ENCODE data around the gene ZNF853.

DNA sequence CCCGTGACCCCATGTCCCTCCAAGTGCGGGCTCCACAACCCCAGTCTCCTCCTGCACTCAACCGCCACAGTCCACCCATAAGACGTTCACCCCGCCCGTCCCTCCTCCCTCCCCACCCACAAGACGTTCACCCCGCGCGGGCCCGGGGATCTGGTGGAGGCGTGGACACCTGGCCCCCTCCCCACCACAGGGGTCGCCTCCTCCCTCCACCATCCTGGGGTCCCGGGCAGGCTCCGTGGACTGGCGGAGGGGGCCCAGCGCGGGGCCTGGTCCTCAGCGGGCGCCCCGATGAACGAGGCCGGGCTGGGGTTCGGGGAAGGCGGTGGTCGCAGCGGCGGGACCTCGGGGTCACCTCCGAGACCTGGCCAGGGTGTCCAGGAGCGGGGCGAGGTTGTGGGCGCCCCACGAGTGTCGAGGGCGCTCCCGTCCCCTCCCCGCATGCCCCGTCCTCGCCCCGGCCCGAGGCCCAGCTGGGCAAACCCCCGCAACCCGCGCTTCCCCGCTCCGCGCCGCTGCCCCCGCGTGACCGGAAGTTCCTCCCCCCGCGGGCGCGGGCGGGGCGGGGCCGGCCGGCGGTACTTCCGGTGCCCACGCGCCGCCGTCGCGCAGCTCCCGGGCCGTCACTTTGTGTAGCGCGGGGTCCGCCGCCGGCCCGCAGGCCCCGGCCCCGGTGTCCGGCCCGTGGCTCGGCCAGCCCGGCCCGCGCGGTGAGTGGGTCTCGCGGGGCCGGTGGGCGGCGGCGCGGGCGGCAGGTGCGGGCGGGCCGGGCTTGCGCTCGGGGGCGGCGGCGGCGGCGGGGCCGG lies 21.5 kb downstream of the ZNF853 start, which contains the start of gene ZNF316:
- TF ChIP-seq SP1 (IDR thresholded peaks at IDR 0.05) (no peak), FOXA1 (IDR thresholded peaks at IDR 0.05) (no peak), FOXK2 (IDR thresholded peaks at IDR 0.05) (no peak), NFRKB (IDR thresholded peaks at IDR 0.05) (no peak), BHLHE40 (IDR thresholded peaks at IDR 0.05; ENCODE audit: borderline replicate concordance) (no peak), HDGF (IDR thresholded peaks at IDR 0.05; ENCODE audit: borderline replicate concordance) (no peak), SUZ12 (IDR thresholded peaks at IDR 0.05) (no peak), ZNF384 (IDR thresholded peaks at IDR 0.05) (no peak), LEF1 (IDR thresholded peaks at IDR 0.05; ENCODE audit: borderline replicate concordance) (no peak), TARDBP (IDR thresholded peaks at IDR 0.05) (no peak), ELF4 (IDR thresholded peaks at IDR 0.05) (no peak), ARNT (IDR thresholded peaks at IDR 0.05) (no peak)
- TF ChIP-seq, protein P1, sequence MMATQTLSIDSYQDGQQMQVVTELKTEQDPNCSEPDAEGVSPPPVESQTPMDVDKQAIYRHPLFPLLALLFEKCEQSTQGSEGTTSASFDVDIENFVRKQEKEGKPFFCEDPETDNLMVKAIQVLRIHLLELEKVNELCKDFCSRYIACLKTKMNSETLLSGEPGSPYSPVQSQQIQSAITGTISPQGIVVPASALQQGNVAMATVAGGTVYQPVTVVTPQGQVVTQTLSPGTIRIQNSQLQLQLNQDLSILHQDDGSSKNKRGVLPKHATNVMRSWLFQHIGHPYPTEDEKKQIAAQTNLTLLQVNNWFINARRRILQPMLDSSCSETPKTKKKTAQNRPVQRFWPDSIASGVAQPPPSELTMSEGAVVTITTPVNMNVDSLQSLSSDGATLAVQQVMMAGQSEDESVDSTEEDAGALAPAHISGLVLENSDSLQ (IDR thresholded peaks at IDR 0.05) = no peak

All from HEK293T (cell line).